Measurements from ENCODE around the gene ASB10. TPM values are rescaled to one million over a fixed set of nuclear protein-coding genes. Genes with fewer than 3 reads are reported as not detected.
A peak's percentile ranks its signal among the peaks of the same experiment; 100 is the strongest.

ASB10 gene
- total and polyA plus RNA-seq, 7 donors: 3.8 to 29.6 (median 22.5) TPM

GRCh38 chr7:151233804-151234203, 46.8 kb upstream of the ASB10 start:
- Histone ChIP-seq H3K4me3 (peak overlapping the region; percentile 92), H3K36me3 (ENCODE audit: insufficient read depth in 1 of 2, low read depth in 1 of 2) (peaks cover 7 to 42% of the 10 kb centered on the region in 2 donors), H3K27ac (peak overlapping the region; percentile 88), H3K27me3 (ENCODE audit: insufficient read depth in 3 of 3, low read length in 2 of 3) (no peaks in the 10 kb centered on the region), H3K4me1 (peaks cover 33% of the 10 kb centered on the region), H3K9me3 (no peaks in the 10 kb centered on the region)
- no peak for ATAC-seq
- intact Hi-C loops (cut with DNase I): no loop called here
- no peak for DNase-seq
- TF ChIP-seq CTCF (IDR thresholded peaks at IDR 0.05): no peak
- 69 to 80% (median 80%) methylated on average over 9 of the region's 9 CpGs for WGBS, 3 donors

- intact Hi-C loops (cut with DNase I): no loop called here
- ATAC-seq (peak; percentile 46 to 58 (median 54)), DNase-seq (peak; percentile 59 to 65)
- peak overlapping the region; percentile 92 for H3K4me3 ChIP-seq
- peak overlapping the region; percentile 88 for H3K27ac ChIP-seq
- WGBS, 3 donors: 11 to 13% (median 12%) methylated on average over 36 of the region's 36 CpGs
- peaks cover 30% of the 10 kb centered on the region for H3K4me1 ChIP-seq
- peaks cover 7 to 35% of the 10 kb centered on the region in 2 donors for H3K36me3 ChIP-seq (ENCODE audit: insufficient read depth in 1 of 2, low read depth in 1 of 2)
- no peaks in the 10 kb centered on the region for H3K27me3 ChIP-seq (ENCODE audit: insufficient read depth in 3 of 3, low read length in 2 of 3)
- no peak for TF ChIP-seq CTCF (IDR thresholded peaks at IDR 0.05)
- H3K9me3 ChIP-seq: no peaks in the 10 kb centered on the region
These were observed 46.1 kb upstream of the ASB10 start for GRCh38 chr7:151232917-151233701.

- Histone ChIP-seq H3K36me3 (ENCODE audit: insufficient read depth in 1 of 2, low read depth in 1 of 2) (peaks cover 7 to 27% of the 10 kb centered on the region in 2 donors), H3K4me3 (peak within 1 kb of the TSS; percentile 92), H3K27me3 (ENCODE audit: insufficient read depth in 3 of 3, low read length in 2 of 3) (no peaks in the 10 kb centered on the region), H3K27ac (peak within 1 kb of the TSS; percentile 88), H3K4me1 (peaks cover 24% of the 10 kb centered on the region), H3K9me3 (no peaks in the 10 kb centered on the region)
- DNase-seq: peak; percentile 93 to 96
- WGBS, 3 donors: 0 to 1% (median 1%) methylated on average over 49 to 79 of the region's 79 CpGs
- ATAC-seq: peak; percentile 90 to 95 (median 92)
- intact Hi-C loops (cut with DNase I): no loop called here
- no peak for TF ChIP-seq CTCF (IDR thresholded peaks at IDR 0.05)
These were observed 45.3 kb upstream of the ASB10 start, which contains the start of gene CHPF2 for GRCh38 chr7:151232091-151232916. Gene CHPF2 (plus strand): TSS chr7:151232483. CDS start chr7:151234012, 1,529 bp downstream.

GRCh38 chr7:151231080-151231479, 44.0 kb upstream of the ASB10 start:
- Histone ChIP-seq H3K9me3 (no peaks in the 10 kb centered on the region), H3K4me1 (peaks cover 22% of the 10 kb centered on the region), H3K4me3 (no peak overlapping the region), H3K27ac (no peak overlapping the region), H3K27me3 (ENCODE audit: insufficient read depth in 3 of 3, low read length in 2 of 3) (no peaks in the 10 kb centered on the region), H3K36me3 (ENCODE audit: insufficient read depth in 1 of 2, low read depth in 1 of 2) (peaks cover 7 to 15% of the 10 kb centered on the region in 2 donors)
- TF ChIP-seq CTCF (IDR thresholded peaks at IDR 0.05): no peak
- WGBS, 3 donors: 74 to 79% (median 75%) methylated on average over 1 of the region's 1 CpG
- DNase-seq (no peak), ATAC-seq (no peak)
- intact Hi-C loops (cut with DNase I): no loop called here
